GM04503 (cell line): Measurements from ENCODE around the gene PCNA.

Source experiments
- DNase-seq: peaks from one replicate; pipeline ENCODE4 v3.0.0-alpha.2; 2012; ENCODE audit warnings: low read depth

Gene PCNA

GRCh38 chr20:5065166-5065878, 54.4 kb downstream of the PCNA start:
- no peak for DNase-seq
